NCI-H82 treated with DMSO at 0.1 percent for 48 hours (cell line): ENCODE data around the gene PTPRQ.

Experiments used
- DNase-seq: peaks from one replicate; lab custom pipeline; 2025; ENCODE audit not compliant: unreplicated experiment; lab: John Stamatoyannopoulos, UW

PTPRQ gene

DNA sequence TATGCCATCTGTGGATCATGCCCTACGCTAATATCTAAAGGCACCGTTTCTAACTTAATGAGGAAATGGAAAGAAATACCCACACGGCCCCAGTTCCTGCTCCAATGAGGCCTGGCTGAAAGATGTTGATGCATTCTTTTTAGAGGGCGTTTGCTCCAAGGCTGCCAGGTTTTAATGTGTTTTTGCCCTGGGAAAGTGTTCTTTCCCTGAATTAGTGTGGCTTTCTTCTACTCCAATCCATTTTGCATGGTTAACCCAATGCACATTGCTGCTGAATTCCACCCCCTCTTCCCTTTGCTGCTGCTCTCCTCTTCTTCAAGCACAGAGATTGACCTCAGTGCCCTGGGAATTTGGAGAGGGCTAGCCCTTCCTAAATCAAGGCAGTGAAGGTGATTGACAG is 273.8 kb downstream of the PTPRQ start:
- no peak for DNase-seq

- DNase-seq = no peak
Observed at GRCh38 chr12:80720516-80720915, 276.5 kb downstream of the PTPRQ start.

DNA sequence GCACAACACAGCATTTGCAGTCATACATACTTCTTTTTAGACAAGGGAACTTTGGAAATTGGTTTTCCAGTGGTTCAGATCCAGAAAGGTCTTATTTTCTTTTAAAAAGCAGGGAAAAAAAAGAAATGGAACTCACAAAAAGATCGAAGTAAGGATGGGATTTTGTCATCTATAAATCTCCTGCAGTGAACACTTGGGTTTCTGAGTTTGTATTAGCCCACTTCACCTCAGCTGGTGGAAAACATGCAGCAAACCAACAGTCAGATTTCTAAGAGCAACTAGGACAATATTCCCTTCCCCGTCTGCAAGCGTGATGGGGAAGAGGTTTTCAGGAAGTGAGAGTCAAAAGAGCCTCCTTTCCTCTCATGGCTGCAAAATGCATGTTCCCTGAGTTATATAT is 277.3 kb downstream of the PTPRQ start:
- DNase-seq = no peak
